SK-N-MC (cell line): ENCODE measurements around the gene CRK.

Experiments
- EZH2 ChIP-seq: fragments of 200-600 bp; sonication (generic); IDR thresholded peaks from one replicate; pipeline ENCODE4 v1.6.1; 2017; ENCODE audit warnings: antibody characterized with exemption
- FOXP2 ChIP-seq: optimal IDR thresholded peaks from 2 replicates; pipeline ENCODE3; 2011; ENCODE audit warnings: mild to moderate bottlenecking, moderate library complexity; ENCODE audit not compliant: insufficient read depth; ENCODE audit errors: extremely low read length, control extremely low read depth

DNA sequence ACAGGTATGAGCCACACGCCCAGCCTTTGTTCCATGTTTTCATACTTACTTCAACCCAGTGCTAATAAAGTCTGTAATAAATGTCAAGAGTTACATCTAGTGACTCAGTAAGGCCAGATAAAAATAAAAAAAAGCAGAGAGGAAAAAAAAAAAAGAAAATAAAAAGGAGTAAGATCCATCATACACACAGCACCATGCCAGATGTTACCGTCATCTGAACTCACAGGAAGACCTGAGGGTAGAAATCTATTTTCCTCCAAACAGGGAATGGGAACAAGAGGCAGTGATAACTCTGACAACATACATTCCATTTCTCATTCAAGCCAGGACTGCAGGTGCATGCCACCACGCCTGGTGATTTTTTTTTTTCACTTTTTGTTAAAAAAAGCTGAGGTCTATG is 20.7 kb downstream of the CRK start:
- TF ChIP-seq EZH2 = no peak
- TF ChIP-seq FOXP2 = no peak
